TTC549 (cell line): ENCODE data around the gene RAB8A.

Experiments used
- FAIRE-seq: peaks from 2 replicates; lab custom pipeline; 2012; peaks lifted over from hg19 to GRCh38; lab: Jason Lieb, UNC

RAB8A gene

DNA sequence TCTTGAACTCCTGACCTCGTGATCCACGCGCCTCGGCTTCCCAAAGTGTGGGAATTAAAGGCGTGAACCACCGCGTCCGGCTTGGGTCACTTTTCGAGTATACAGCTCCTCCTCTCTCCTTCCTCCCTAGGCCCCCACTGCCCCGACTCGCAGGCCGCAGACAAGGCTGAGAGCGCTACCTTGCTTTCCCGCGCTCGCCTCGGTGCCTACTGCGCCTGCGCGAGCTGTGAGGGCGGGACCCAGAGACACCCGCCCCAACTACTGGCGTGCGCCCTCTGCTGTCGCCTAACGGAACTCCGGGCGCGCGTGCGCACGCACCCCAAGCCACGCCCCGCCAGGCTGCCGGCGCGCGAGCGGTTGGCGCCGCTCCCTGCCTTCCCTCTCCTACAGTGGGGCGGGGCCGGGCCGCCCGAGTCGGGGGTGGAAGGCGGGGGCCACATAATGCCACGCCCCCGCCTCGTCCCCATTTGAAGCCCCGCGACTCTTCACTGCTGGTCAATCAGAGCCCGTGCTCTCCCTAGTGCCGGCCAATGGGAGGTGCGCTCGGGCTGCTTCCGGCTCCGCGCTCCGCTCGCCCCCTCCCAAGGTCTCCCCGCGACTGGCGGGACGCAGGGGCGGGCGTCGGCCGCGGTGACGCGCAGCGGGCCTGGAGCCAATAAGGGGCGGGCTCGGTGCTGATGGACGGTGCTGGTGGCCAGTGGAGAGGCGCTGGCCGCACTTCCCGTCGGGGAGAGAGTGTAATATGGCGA, at the start of gene RAB8A:
TSS of gene RAB8A (plus strand) at position 730 of the 749 bp plus-strand sequence. CDS start at position 743, 13 bp downstream.
- FAIRE-seq, result peak; percentile 32

GRCh38 chr19:16061943-16062342, 49.7 kb upstream of the RAB8A start:
- FAIRE-seq, result no peak

GRCh38 chr19:16062789-16063188, 48.9 kb upstream of the RAB8A start:
- FAIRE-seq, result no peak

GRCh38 chr19:16064209-16064889, 47.3 kb upstream of the RAB8A start:
- FAIRE-seq, result no peak

DNA sequence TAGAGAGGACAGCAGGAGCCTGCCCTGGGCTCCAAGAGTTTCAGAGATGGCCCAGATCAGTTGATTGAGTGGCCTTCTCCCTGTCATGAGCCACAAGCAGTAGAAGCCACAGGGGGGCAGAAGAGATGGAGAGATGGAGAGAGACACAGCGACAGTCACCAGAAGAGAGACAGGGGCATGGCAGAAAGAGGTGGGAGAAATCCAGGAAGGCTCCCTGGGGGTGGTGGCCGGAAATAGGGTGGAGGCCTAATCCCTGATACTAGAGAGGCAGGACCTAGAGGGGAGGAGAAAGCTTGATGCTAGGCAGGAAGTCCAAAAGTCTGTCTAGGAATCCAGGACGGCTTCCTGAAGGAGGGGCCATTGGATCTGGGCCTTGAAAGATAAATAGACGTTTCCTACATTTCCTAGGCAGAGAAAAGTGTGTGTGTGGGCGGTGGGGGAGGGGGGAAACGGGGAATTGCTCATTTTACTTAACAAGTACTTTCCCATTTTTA, 45.0 kb upstream of the RAB8A start:
- FAIRE-seq, result no peak

DNA sequence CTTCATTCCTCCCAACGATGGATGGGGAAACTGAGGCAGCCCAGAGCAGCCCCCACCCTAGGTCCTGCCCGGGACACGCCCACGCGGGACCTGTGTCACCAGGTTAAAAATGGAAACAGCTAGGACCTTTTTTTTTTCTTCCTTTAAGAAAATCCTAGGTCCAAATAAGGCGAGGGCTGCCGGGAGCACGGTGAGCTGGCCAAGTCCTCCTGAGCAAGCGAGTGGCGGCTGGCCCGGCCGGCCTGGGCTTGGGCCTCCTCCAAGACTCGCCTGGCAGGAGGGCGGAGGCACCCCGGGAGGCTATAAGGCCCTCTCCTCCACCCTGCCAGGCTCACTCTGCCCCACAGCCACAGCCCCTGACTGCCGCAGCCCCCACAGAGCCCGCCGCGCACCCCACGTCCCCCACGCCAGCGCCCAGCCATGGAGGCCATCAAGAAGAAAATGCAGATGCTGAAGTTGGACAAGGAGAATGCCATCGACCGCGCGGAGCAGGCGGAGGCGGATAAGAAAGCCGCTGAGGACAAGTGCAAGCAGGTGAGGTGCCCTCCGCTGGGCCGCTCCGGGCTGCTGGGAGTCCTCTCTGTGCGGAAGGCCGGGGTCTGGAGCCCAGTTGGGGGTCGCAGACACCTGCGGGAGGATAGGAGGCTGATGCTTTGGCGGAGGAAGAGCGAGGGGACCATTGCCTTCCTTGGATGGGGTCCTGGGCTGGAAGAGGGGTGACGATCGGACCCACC, 44.3 kb upstream of the RAB8A start:
- no peak for FAIRE-seq

- no peak for FAIRE-seq
Observed at GRCh38 chr19:16068696-16069259, 42.9 kb upstream of the RAB8A start.

DNA sequence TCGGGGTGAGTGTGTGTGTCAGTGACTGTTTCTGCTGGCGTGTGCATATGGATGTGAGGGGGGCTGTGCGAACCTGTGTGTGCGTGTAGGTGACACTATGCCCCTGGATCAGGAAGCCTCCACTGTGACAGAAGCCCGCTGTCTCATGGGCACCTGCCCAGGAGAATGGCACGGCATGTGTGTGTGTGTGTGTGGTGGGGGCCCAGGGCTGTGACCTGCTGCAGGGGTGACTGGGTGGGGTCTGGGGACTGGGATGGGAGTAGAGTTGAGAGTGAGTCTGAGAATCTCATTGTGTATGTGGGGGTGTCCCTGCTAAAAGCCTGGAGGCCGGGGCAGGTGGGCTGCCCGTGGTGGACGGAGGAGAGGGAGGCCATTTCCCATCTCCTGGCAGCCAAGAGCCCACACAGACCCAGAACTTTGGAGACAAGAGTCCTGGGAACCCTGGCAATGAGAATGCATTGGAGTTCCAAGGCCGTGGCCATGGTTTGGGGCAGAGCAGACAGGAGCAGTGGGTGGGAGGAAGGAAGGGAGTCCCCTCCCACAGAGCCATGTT, 41.8 kb upstream of the RAB8A start:
- FAIRE-seq, result no peak

GRCh38 chr19:16070366-16070990, 41.2 kb upstream of the RAB8A start:
- no peak for FAIRE-seq

DNA sequence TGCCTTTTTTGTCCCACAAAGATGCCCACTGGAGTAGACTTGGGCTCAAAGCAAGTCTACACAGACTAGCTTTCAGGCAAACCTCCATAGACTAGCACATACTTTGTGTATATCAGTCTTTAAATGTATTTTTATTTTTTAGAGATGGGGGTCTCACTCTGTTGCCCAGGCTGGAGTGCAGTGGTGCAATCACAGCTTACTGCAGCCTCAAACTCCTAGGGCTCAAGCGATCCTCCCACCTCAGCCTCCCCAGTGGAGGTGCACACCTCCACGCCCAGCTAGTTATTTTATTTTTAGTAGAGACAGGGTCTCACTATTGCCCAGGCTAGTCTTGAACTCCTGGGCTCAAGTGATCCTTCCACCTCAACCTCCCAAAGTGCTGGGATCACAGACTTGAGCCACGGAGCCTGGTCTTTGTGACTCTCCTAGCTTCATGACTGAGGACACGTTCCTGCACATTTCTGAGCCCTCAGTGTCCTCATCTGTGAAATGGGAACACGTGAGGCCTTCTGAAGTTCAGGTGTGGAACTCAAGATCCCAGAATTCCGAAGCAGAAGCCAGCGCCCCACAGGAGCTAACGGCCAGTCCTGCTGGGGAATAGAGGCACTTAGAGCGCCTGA, 40.5 kb upstream of the RAB8A start:
- no peak for FAIRE-seq

- FAIRE-seq, result no peak
Observed at GRCh38 chr19:16073481-16073880, 38.2 kb upstream of the RAB8A start.

DNA sequence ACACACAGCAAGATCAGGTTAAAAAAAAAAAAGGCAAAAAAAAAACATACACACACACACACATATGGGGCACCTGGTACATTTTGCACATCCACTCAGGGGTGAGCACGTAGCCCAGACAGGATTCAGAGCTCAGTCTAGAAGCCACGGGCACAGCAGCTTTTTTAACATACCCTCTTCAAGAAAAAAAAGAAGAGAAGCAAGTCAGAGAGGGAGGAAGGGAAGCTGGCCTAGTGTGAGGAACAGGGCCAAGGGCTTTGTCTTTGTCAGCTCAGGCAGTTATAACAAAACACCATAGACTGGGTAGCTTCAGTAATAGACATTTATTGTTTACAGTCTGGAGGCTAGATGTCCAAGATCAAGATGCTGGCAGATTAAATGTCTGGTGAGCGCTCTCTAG, 37.7 kb upstream of the RAB8A start:
- FAIRE-seq, result no peak

GRCh38 chr19:16074488-16075365, 37.0 kb upstream of the RAB8A start:
- no peak for FAIRE-seq

DNA sequence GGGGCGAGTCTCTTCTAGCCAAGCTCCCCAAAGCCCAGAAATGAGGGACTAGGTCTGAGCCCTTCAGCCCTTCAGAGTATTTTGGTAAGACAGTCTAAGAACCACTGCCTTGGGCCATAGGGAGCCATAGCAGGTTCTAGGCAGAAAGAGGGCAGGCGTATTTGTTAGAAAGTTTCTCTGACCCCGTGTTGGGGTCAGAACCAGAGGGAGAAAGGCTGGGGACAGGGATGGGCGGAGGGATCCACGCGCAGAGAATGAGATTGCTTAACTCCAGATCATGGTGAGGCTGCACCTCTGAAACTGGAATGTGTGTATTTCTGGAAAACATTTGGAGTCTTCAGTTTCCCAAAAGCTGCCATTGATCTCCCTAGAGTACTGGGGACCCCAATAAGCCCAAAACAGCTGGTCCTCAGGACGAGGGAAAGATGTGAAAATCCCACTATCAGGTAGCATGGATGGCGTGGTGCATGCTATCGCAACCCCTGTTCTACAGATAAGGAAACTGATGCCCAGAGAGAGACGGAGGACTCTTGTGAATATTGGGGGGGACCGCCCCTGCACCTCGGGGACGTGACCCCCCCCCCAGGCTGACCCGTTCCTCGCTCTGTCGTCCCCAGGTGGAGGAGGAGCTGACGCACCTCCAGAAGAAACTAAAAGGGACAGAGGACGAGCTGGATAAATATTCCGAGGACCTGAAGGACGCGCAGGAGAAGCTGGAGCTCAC, 36.1 kb upstream of the RAB8A start:
- no peak for FAIRE-seq

- no peak for FAIRE-seq
Observed at GRCh38 chr19:16076154-16076957, 35.3 kb upstream of the RAB8A start, which contains the start of gene TPM4. Gene TPM4, plus strand, starts transcription at chr19:16076495. Its CDS starts 71 bp downstream, at chr19:16076566.

- FAIRE-seq, result no peak
Observed at GRCh38 chr19:16076958-16077611, 34.6 kb upstream of the RAB8A start.

DNA sequence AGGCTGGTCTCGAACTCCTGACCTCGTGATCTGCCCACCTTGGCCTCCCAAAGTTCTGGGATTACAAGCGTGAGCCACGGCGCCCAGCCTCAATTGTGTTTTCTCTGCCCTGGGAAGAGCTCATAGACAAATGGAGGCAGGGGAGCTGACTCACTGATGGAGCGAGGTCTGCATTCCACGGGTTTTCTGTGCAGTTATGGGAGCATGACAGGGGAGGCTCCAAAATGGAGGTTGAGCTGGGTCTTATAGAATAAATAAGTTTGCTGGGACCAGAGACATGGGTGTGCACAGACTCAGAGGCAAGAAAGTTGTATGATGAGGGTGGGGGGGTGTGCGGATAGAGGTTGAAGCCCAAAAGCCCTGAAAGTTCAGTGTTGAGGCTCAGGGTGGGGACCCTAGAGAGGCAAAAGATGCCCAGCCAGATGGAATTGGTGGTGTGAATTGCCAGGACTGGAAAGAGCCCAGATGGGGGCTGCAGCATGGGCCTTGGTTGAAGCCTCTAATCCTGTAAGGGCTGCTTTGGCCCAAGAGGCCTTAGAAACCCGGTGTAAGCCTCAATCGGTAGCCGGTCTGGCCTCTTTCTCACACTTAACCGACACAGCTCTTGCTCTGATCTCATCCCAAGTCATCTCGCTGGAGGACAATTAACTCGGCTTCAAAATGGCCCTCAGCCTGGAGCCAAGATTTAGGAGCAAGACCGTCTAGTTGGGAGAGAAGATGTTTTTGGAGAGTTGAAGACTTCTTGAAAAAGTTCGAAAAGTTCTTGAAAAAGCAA, 33.5 kb upstream of the RAB8A start:
- FAIRE-seq, result no peak
